SJSA1 (cell line): Measurements from ENCODE around the gene RNF26. TPM values are rescaled to one million over a fixed set of nuclear protein-coding genes. Genes with fewer than 3 reads are reported as not detected.
"Not testable (repeated sequence)": the region's sequence is repeated elsewhere in the genome, so short reads cannot be mapped to it uniquely, and the experiment has no call there.

Experiments used
- DNase-seq, 2 experiments: peaks; one replicate each; pipeline ENCODE4 v3.0.0-alpha.2; 2015 to 2020; ENCODE audit warnings: low spot score in 2 of 2, low read depth in 1 of 2
- H3K27ac ChIP-seq: fragments of 250-450 bp; sonication (Bioruptor Pico); 2 replicates; pipeline ENCODE4 v1.5.1; 2020; ENCODE audit warnings: mild to moderate bottlenecking, moderate library complexity
- H3K27me3 ChIP-seq: fragments of 250-450 bp; sonication (Bioruptor Pico); replicated peaks from 2 replicates; pipeline ENCODE4 v1.5.1; 2020; ENCODE audit warnings: mild to moderate bottlenecking, moderate library complexity
- H3K36me3 ChIP-seq: fragments of 250-450 bp; sonication (Bioruptor Pico); 2 replicates; pipeline ENCODE4 v1.5.1; 2020; ENCODE audit warnings: mild to moderate bottlenecking
- H3K4me1 ChIP-seq: fragments of 250-450 bp; sonication (Bioruptor Pico); replicated peaks from 2 replicates; pipeline ENCODE4 v1.6.1; 2021; ENCODE audit warnings: mild to moderate bottlenecking
- H3K4me3 ChIP-seq: fragments of 250-450 bp; sonication (Bioruptor Pico); 2 replicates; pipeline ENCODE4 v1.5.1; 2020; ENCODE audit warnings: mild to moderate bottlenecking
- H3K9me3 ChIP-seq: fragments of 250-450 bp; sonication (Bioruptor Pico); replicated peaks from 2 replicates; pipeline ENCODE4 v1.5.1; 2020; ENCODE audit warnings: mild to moderate bottlenecking
- total RNA-seq: library from RNA; depleted of rRNA; stranded (reverse); fragments of >200 nt; shearing (Covaris generic); gene quantifications from 2 replicates; pipeline ENCODE4 v1.2.3, GENCODE V29; 2014; rRNA removed

The RNF26 gene
- total RNA-seq, 1 experiment from 2014 or later, result 3.4 TPM

DNA sequence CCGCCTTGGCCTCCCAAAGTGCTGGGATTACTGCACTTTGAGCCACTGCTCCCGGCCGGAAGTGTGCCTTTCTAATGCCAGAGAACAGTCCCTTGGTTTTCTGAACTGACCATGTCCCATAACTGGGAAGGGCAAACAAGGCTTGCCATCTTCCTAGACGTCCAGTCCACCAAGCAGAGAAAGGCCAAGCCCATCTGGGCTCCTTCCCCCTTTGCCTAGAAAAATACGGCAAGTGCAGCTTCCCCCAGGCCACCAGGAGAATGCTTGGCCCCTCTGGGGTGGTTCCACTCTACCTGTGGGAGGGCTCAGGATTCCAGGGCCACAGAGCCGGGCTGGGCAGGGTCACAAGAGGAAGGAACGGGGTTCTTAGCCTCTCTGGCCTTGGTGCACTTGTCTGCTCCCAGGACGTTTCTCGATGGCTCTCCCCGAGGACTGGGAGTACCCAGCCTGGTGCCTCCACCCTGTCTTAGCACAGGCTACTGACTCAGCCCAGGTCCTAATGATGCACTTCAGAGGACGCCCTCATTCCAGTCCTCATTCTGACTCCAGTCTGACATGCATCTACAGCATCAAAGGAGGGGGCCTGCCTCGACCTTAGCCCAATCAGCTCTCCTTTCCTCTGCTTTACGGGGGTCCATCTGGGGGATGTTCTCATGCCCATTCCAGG is 46.0 kb downstream of the RNF26 start:
- H3K9me3 ChIP-seq, result no peaks in the 10 kb centered on the region
- DNase-seq, result no peak
- no peak overlapping the region for H3K4me3 ChIP-seq
- H3K27ac ChIP-seq, result no peak overlapping the region
- H3K27me3 ChIP-seq, result no peaks in the 10 kb centered on the region
- peaks cover 9% of the 10 kb centered on the region for H3K4me1 ChIP-seq
- no peaks in the 10 kb centered on the region for H3K36me3 ChIP-seq

DNA sequence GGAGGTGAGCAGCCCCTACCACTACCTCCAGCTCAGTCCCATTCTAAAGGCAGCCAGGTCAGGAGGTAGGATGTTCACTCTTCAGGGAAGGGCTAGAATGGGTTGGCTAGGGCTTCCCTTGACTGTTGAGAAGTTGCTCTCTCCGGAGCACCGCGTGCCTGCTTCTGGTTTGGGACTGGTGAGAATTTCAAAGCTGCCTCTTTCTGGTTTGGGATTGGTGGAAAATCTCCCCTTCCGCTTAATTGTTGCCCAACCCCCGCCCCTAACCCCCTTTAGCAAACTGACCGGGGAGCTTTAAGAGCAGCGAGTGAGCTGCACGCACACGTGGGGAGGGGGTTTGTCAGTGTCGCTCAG is 46.5 kb downstream of the RNF26 start:
- no peak overlapping the region; the same call in 1 of the 2 replicates for H3K4me3 ChIP-seq
- DNase-seq, result no peak
- H3K27ac ChIP-seq, result no peak overlapping the region

DNA sequence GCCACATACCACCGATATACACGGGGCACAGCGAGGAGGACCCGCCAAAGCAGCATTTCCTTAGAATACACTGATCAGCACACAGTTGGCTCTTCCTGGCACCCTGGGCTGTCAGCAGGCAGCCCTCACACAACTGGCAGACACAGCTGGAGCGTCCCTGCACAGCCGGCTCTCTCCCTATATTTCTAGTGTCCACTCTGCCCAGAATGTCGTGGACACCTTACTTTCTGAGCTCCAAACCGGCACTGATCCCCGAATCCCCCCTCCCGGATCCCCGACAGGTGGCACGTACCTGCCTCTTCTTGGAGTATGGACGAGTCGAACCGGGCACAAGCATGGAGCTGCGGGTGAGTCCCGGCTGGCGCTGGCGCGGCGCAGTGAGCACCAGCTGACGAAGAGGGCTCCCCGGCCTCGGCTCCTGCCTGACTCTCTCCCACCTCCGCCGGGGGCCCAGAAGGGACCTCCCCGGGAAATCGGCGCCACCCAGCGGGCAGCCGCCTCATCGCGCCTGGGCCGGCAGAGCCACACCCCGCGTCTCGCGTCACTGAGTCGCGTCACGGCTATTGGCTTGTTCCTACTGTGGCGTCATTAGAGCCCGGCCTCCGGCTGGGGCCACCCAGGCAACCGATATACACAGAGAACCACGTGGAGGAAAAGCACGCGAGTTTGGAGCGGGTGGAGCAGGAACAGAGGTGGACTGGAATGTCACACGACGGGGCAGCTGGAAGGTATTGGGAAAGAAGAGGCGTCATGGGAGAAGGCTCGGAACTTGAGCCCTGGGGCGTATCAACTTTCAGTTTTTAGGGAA is 47.1 kb downstream of the RNF26 start, which contains the start of gene USP2:
USP2 (minus strand) TSS at position 510 of the 808 bp plus-strand sequence. CDS start 8,210 bp downstream, outside the sequence.
- Histone ChIP-seq H3K4me3 (peak within 1 kb of the TSS; percentile 35), H3K9me3 (no peaks in the 10 kb centered on the region), H3K4me1 (peaks cover 9% of the 10 kb centered on the region), H3K27me3 (no peaks in the 10 kb centered on the region), H3K27ac (0 out of 2 replicates have a peak within 1 kb of the TSS, but pooled peaks have one; percentile 17), H3K36me3 (no peaks in the 10 kb centered on the region)
- peak; percentile 86 to 89 for DNase-seq

More for the DNA sequence above, 46.5 kb downstream of the RNF26 start:
- H3K4me1 ChIP-seq, result peaks cover 9% of the 10 kb centered on the region
- H3K9me3 ChIP-seq, result no peaks in the 10 kb centered on the region
- no peaks in the 10 kb centered on the region for H3K36me3 ChIP-seq
- no peaks in the 10 kb centered on the region for H3K27me3 ChIP-seq

DNA sequence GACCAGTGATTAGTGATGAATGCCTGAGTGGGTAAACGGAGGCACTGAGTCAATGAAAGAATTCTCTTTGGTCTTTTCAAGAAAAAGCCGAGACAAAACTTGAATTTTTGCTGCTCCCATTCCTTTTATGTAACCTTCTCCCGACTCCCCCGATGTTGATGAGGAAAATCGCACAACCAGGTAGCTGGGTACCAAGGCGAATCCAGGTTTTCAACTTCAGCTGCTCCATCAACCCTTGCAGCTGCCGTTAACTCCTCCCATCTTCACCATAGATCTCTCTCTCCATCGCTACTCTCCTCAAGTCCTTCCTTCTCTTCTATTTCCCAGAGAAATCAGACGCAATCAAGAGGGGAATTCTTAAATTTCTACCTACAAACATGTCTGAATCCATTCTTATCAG is 47.8 kb downstream of the RNF26 start:
- H3K4me1 ChIP-seq, result peaks cover 9% of the 10 kb centered on the region
- no peaks in the 10 kb centered on the region for H3K36me3 ChIP-seq
- no peaks in the 10 kb centered on the region for H3K27me3 ChIP-seq
- H3K4me3 ChIP-seq, result peak overlapping the region; percentile 35
- H3K27ac ChIP-seq, result 0 out of 2 replicates have a peak overlapping the region, but pooled peaks have one; percentile 17
- no peak for DNase-seq
- no peaks in the 10 kb centered on the region for H3K9me3 ChIP-seq

DNA sequence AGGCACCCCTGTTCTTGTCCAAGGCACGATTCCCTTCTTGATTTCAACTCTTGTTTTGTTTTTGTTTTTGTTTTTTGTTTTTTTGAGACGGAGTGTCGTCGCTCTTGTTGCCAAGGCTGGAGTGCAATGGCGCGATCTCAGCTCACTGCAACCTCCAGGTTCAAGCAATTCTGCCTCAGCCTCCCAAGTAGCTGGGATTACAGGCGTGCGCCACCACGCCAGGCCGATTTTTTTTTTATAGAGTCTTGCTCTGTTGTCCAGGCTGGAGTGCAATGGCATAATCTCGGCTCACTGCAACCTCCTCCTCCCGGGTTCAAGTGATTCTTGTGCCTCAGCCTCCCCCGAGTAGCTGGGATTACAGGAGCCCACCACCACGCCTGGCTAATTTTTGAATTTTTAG is 48.2 kb downstream of the RNF26 start:
- not testable (repeated sequence) for H3K9me3 ChIP-seq, H3K27ac ChIP-seq, H3K4me1 ChIP-seq, H3K36me3 ChIP-seq, DNase-seq, H3K4me3 ChIP-seq, H3K27me3 ChIP-seq

DNA sequence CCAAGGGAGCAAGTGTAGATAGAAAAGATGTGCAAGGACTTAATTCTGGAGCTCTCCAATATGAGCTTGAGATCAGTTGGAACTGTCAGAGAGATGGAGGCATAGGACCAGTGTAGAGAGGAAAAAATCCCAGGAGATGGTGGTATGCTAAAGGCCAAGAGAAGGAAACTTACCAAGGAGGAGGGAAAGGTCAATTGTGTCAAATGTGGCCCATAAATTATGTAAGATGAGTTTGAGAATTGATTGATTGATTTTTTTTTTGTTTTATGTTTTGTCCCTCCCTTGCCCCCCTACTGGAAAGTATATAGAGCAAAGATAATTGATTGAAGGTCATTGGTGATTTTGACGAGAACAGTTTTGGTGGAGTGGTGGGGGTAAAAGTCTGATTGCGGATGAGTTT is 50.0 kb downstream of the RNF26 start:
- no peak overlapping the region for H3K27ac ChIP-seq
- H3K27me3 ChIP-seq, result no peaks in the 10 kb centered on the region
- H3K4me3 ChIP-seq, result no peak overlapping the region
- H3K9me3 ChIP-seq, result no peaks in the 10 kb centered on the region
- DNase-seq, result no peak
- H3K4me1 ChIP-seq, result peaks cover 9% of the 10 kb centered on the region
- H3K36me3 ChIP-seq, result no peaks in the 10 kb centered on the region

Other genes starting within 250 kb of the RNF26 start
- gene HMBS, start 249.6 kb upstream of the RNF26 start, total RNA-seq, result 2.1 and 6.4 TPM in 2 replicates
- 9.7 and 17.0 TPM in 2 replicates for gene DPAGT1, start 232.7 kb upstream of the RNF26 start, total RNA-seq
- gene C2CD2L, start 227.2 kb upstream of the RNF26 start, total RNA-seq, result 5.1 and 5.4 TPM in 2 replicates
- gene HINFP, start 212.9 kb upstream of the RNF26 start, total RNA-seq, result 3.1 and 6.7 TPM in 2 replicates
- 0.05 TPM in 1 of 2 replicates, not detected in the other for gene ABCG4, start 185.5 kb upstream of the RNF26 start, total RNA-seq
- 3.1 and 5.5 TPM in 2 replicates for gene NLRX1, start 165.8 kb upstream of the RNF26 start, total RNA-seq
- gene NHERF4, start 149.1 kb upstream of the RNF26 start, total RNA-seq, result not detected in 2 replicates
- gene CBL, start 128.2 kb upstream of the RNF26 start, total RNA-seq, result 5.0 and 9.1 TPM in 2 replicates
- 272 and 358 TPM in 2 replicates for gene MCAM, start 17.4 kb upstream of the RNF26 start, total RNA-seq
- gene C1QTNF5, start 6.4 kb downstream of the RNF26 start, total RNA-seq, result 0.11 TPM in 1 of 2 replicates, not detected in the other
- gene MFRP, start 12.2 kb downstream of the RNF26 start, total RNA-seq, result not detected in 2 replicates
- gene USP2, start 47.2 kb downstream of the RNF26 start, total RNA-seq, result 0.21 TPM in 1 of 2 replicates, not detected in the other
- gene THY1, start 88.6 kb downstream of the RNF26 start, total RNA-seq, result 7.4 and 51.6 TPM in 2 replicates